Measurements from ENCODE around the gene SBSN. TPM values are rescaled to one million over a fixed set of nuclear protein-coding genes. Genes with fewer than 3 reads are reported as not detected.

The SBSN gene
- total and polyA plus RNA-seq, 2 donors from 2014 or later: not detected

DNA sequence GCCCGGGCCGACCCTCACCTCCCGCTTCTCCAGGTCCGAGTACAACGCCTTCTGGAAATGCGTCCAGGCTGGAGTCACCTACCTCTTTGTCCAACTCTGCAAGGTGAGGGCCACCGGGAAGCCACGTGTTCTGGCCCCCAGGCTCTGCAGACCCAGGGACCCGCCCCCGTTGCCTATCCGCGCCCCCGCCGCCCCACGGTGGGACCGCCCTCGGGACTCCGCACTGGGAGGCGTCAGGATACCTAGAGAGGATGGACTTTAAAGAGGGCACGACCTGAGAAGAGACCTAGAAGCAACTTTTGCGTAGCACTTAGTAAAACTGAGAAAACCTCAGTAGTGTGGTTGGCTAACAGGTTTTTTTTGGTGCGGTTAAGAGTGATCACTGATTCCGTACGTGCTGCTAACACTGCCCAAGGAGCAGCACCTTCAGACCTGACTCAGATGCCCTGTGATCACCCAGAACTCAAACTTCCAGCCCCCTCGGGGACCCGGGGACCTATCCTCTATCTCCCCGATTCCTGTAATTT, 17.8 kb upstream of the SBSN start:
- intact Hi-C loops (cut with DNase I): no loop called here
- TF ChIP-seq, protein P1, sequence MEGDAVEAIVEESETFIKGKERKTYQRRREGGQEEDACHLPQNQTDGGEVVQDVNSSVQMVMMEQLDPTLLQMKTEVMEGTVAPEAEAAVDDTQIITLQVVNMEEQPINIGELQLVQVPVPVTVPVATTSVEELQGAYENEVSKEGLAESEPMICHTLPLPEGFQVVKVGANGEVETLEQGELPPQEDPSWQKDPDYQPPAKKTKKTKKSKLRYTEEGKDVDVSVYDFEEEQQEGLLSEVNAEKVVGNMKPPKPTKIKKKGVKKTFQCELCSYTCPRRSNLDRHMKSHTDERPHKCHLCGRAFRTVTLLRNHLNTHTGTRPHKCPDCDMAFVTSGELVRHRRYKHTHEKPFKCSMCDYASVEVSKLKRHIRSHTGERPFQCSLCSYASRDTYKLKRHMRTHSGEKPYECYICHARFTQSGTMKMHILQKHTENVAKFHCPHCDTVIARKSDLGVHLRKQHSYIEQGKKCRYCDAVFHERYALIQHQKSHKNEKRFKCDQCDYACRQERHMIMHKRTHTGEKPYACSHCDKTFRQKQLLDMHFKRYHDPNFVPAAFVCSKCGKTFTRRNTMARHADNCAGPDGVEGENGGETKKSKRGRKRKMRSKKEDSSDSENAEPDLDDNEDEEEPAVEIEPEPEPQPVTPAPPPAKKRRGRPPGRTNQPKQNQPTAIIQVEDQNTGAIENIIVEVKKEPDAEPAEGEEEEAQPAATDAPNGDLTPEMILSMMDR (IDR thresholded peaks at IDR 0.05; ENCODE audit: borderline replicate concordance, extremely low read depth, insufficient read depth): no peak
- Histone ChIP-seq H3K36me3 (ENCODE audit: control insufficient read depth in 2 of 3, insufficient read depth in 3 of 3, low read length in 3 of 3) (peaks cover 0 to 3% (median 0%) of the 10 kb centered on the region in 3 donors), H3K27ac (ENCODE audit: low read depth in 2 of 2, low read length in 2 of 2) (peak overlapping the region in 1 of 2 donors; percentile 76), H3K9me3 (ENCODE audit: control insufficient read depth in 2 of 3, insufficient read depth in 1 of 3, low read length in 3 of 3) (no peaks in the 10 kb centered on the region), H3K4me1 (ENCODE audit: control insufficient read depth in 2 of 3, insufficient read depth in 2 of 3, low read depth in 1 of 3, low read length in 3 of 3) (peaks cover 0 to 16% (median 7%) of the 10 kb centered on the region in 3 donors), H3K4me3 (ENCODE audit: low read length in 3 of 3) (peak overlapping the region; percentile 64 to 94 (median 67)), H3K27me3 (ENCODE audit: control insufficient read depth, insufficient read depth, low read length) (no peaks in the 10 kb centered on the region), H3K9ac (ENCODE audit: low read length in 3 of 3) (peak overlapping the region; percentile 44 to 81 (median 49))
- FAIRE-seq (no peak), DNase-seq (peak in 1 of 5 donors; percentile 33)

DNA sequence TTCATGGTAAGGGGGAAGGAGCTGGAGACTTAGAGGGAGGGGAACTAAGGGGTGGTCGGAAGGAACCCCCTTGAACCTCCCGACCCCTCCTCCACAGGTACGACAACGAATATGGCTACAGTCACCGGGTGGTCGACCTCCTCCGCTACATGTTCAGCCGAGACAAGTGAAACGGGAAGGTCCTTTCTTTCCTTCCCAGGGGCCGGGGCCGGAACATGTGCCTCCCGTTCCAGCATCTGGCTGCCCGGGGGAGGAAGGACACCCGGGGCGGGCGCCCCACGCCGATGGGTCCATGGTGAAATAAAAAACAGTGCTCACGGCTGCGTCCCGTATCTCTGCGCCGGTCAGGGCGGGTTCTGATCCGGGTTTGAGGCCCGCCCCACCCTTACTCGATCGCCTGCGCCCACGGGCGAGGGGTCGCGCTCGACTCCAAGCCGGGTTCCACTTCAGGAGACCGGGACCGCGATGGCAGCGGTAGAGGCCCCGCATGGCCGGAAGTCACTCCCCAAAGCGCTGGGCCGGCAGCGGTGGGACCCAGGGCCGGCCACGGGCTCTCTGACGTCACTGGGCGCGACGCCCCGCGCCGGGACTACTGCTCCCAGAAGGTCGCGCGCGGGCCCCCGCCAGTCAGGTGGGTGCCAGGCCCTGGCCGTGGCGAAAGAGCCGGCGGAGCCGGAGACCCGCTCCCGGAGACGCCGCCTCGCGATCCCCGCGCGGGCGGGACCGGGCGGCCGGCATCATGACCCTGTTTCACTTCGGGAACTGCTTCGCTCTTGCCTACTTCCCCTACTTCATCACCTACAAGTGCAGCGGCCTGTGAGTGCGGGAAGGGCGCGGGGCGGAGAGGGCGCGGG, 17.1 kb upstream of the SBSN start, which contains the start of gene TMEM147:
Gene TMEM147 (plus strand): TSS at position 626 of the 854 bp plus-strand sequence. CDS start 114 bp downstream, at position 740.
- peaks cover 0 to 3% (median 0%) of the 10 kb centered on the region in 3 donors for H3K36me3 ChIP-seq (ENCODE audit: control insufficient read depth in 2 of 3, insufficient read depth in 3 of 3, low read length in 3 of 3)
- H3K27me3 ChIP-seq (ENCODE audit: control insufficient read depth, insufficient read depth, low read length): no peaks in the 10 kb centered on the region
- no peaks in the 10 kb centered on the region for H3K9me3 ChIP-seq (ENCODE audit: control insufficient read depth in 2 of 3, insufficient read depth in 1 of 3, low read length in 3 of 3)
- H3K9ac ChIP-seq (ENCODE audit: low read length in 3 of 3): peak within 1 kb of the TSS; percentile 49 to 81 (median 78)
- peaks cover 0 to 16% (median 7%) of the 10 kb centered on the region in 3 donors for H3K4me1 ChIP-seq (ENCODE audit: control insufficient read depth in 2 of 3, insufficient read depth in 2 of 3, low read depth in 1 of 3, low read length in 3 of 3)
- peak within 1 kb of the TSS; percentile 64 to 94 (median 84) for H3K4me3 ChIP-seq (ENCODE audit: low read length in 3 of 3)
- DNase-seq (peak; percentile 94 to 98 (median 96)), FAIRE-seq (no peak)
- TF ChIP-seq, protein P1 (IDR thresholded peaks at IDR 0.05; ENCODE audit: borderline replicate concordance, extremely low read depth, insufficient read depth): no peak
- peak within 1 kb of the TSS; percentile 67 to 76 for H3K27ac ChIP-seq (ENCODE audit: low read depth in 2 of 2, low read length in 2 of 2)
- intact Hi-C loops (cut with DNase I): no loop called here

DNA sequence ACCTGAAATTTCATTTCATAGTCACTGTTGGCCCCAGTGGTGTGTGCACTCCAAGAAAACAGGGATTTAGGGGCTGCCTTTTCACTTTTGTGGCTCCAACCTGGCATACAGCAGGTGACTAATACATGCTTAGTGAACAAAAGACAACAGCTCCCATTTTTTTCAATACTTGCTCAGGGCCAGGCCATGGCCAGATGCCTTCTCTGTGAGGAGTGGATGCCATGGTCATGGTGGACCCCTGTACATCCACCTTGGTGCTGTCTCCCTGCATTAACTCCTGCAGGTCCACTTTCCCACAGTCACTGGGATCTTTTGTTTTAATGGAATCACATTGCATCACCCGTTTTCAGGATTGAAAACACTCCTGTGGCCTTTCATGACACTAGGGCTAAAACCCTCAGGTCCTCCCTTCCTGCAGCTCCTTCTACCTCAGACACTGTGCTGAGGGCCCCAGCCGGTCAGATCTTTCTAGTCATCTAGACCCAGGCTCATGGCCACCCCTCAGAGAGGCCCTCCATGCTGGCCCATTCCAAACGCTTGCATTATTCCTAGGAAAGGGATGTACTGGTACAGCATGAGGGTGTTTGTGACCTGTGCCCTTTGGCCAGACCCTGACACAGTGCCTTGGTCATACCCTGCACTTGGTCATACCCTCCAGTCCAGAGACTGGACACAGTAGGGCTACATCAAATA, 16.1 kb upstream of the SBSN start:
- Histone ChIP-seq H3K27me3 (ENCODE audit: control insufficient read depth, insufficient read depth, low read length) (no peaks in the 10 kb centered on the region), H3K9ac (ENCODE audit: low read length in 3 of 3) (peak overlapping the region; percentile 24 to 81 (median 78)), H3K4me1 (ENCODE audit: control insufficient read depth in 2 of 3, insufficient read depth in 2 of 3, low read depth in 1 of 3, low read length in 3 of 3) (peaks cover 0 to 16% (median 7%) of the 10 kb centered on the region in 3 donors), H3K27ac (ENCODE audit: low read depth in 2 of 2, low read length in 2 of 2) (no peak overlapping the region), H3K36me3 (ENCODE audit: control insufficient read depth in 2 of 3, insufficient read depth in 3 of 3, low read length in 3 of 3) (peaks cover 0 to 3% (median 0%) of the 10 kb centered on the region in 3 donors), H3K4me3 (ENCODE audit: low read length in 3 of 3) (peak overlapping the region; percentile 44 to 94 (median 84)), H3K9me3 (ENCODE audit: control insufficient read depth in 2 of 3, insufficient read depth in 1 of 3, low read length in 3 of 3) (no peaks in the 10 kb centered on the region)
- DNase-seq: no peak
- intact Hi-C loops (cut with DNase I): no loop called here
- FAIRE-seq: no peak
- TF ChIP-seq, protein P1 (IDR thresholded peaks at IDR 0.05; ENCODE audit: borderline replicate concordance, extremely low read depth, insufficient read depth): no peak
